HG03039 (cell line): ENCODE data around the gene RELT.

ENCODE experiments used
- ATAC-seq: cut with Tn5 transposase; IDR thresholded peaks from one replicate; pipeline ENCODE4 v1.9.1; 2021; ENCODE audit warnings: mild to moderate bottlenecking, moderate library complexity; ENCODE audit not compliant: unreplicated experiment

The RELT gene, protein sequence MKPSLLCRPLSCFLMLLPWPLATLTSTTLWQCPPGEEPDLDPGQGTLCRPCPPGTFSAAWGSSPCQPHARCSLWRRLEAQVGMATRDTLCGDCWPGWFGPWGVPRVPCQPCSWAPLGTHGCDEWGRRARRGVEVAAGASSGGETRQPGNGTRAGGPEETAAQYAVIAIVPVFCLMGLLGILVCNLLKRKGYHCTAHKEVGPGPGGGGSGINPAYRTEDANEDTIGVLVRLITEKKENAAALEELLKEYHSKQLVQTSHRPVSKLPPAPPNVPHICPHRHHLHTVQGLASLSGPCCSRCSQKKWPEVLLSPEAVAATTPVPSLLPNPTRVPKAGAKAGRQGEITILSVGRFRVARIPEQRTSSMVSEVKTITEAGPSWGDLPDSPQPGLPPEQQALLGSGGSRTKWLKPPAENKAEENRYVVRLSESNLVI

DNA sequence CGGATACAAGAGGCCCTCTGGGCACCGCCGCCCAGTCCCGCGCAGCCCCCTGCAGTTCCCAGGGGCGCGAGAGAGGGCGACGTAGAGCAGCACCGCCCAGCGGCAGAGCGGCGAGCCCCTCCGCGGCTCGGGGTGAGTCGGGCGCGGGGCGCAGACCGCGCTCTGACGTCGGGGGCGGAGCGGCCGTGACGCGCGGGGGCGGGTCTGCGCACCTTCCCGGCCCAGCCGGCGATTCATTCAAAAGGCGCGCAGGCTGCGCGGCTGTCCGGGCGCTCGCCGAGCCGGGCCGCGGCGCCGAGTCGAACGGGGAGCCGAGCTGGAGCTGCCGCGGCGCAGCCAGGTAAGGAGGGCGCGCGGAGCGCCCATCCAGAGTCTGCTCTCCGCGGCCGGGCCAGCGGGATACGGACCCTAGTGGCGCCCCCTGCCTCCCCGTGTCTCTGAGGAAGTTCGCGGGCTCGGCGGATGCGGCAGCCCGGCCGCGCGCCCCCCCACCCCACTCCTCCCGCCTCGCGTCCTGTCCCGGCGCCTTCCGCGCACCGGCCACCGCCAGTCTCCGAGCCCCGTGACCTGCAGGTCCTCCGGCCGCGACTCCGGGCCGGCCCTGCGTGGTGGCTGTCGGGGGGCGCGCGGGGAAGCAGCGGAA, at the start of gene RELT:
Gene RELT (plus strand): TSS at position 240 of the 643 bp plus-strand sequence. CDS start 12,738 bp downstream, outside the sequence.
- ATAC-seq: peak; percentile 69

DNA sequence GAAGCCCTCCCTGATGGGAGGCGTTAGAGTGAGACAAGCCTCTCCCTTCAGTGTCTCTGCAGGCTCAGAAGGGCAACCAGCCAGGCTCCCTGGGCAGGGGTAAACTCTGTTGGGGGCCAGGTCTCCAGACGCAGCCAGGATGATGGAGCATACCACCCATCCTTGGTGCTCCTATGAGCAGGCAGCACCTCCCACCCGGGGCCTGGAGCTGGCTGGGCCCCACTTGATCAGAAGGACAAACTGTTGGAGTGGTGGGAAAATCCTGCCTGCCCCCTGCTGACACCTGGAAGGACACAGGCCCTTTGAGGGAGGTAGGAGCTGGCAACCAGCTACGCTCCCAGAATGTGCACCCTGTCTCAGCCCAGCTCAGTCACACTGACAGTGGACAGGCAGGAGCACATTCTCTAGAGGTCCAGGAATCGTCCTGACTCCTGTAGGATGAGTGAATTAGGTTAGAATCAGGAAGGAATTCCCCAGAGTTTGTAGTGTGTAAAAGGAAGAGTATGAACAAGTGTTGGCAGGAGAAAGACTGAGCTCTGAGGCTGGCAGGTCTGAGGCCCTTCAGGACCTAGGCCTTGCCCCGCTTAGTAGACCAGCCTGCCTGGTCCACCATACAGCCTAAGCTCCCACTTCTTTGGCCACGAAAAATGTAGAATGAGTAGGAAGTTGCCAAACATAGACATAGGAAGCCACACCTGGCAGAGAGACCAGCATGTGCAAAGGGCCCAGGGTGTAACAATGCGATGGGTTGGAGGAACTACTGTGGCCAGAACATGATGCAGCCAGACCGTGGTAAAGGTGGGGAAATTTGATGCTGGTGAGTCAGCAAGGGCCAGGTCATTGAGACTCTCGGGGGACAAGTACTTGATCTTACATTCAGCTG, 49.0 kb upstream of the RELT start:
- ATAC-seq: no peak

DNA sequence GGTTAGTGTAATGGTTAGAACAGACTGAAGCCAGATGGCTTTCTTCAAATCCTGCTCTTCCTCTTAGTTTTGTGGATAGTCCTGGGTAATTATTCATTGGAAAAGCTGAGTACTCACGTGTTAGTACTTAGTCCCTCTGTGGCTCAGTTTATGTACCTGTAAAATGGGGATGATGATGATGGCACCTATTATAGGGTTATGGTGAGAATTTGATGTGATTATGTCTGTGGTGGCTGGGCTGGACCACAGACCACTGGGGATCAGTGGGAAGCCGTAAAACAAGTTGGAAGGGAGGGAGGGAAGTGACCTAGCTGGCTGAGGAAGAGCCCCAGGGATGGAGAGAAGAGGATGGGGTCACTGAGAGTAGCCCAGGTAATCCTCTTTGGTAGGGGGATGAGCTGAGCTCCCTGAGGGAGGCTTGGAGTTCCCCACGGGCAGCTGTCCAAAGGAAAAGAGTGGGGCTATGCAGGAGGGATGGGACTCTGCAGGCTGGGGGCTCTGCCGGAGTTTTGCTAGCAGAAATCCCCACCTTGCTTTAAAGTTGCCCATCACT, 48.3 kb upstream of the RELT start:
- ATAC-seq: no peak

DNA sequence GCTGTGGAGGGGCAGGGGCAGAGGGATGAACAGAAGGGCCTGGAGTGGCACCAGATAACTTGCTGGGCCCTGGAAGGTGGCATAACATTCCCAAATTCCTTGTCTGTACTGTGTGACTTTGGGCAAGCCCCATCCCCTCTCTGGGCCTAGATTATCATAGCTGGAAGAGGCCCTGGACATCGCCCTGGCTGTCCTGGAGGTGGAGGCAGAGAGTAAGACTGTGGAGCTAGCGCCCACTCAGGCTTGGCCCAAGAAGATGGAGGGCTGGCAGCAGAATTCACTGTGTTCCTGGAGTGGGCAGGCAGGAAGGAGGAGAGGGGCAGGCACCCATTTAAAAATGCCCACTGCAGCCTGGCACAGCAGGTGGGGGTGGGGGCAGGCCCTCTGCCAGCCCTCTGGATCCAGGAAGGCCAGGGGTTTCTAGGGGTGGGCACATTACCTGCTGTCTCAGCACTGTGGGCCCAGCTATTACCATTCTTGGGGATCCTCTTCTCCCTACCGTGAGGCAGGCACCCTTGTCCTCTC, 45.6 kb upstream of the RELT start:
- no peak for ATAC-seq

DNA sequence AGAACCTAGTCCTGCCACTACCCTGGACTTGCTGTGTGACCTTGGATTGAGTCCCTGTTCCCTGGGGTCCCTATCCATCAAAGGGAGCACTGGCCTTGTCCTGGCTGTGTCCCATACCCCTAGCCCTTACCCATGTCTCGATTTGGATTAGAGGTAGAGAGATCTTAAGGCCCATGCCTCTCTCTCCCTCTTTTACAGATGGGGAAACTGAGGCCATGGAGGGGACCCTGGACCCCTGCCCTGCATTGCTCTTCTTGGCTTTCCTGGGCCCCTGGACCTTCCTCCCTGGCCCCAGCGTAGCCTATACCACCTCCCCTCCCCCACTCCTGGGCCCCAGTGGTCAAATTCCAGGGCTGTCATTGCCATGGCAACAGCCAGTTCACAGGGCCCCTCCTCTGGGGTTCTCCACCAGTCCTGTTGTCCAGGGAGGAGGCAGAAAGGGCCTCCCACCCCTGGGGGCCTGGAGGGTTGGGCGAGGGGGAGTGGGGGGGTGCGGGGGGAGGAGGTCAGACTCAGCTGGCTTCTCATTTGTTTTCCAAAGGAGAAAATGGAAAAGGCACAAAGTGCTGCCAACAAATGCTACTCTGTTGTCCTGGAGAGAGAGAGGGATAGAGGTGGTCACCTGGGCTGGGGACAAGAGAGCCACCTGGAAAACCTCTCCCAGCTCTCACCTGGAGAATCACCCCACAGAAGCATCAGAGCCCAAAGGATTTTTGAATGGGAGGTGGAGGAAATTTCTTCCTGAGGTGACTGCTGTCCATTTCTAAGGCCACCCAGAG, 44.9 kb upstream of the RELT start:
- no peak for ATAC-seq

DNA sequence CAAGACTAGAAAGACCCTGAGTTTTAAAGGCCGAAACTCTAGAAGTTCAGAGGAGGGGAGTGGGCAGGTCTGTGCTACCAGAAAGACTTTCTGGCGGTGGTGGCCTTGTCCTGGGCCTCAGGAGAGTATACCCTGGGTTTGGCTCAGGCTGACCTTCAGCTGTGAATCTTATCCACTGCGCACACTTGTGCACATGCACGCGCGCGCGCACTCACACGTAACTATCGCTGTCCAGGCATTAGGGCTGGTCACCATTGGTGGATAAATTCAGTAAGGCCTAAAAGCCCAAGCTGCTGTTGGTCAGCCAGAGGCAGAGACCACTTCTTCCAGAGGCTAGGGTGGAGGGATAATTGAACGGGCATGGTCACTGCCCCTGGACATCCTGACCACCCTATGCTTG, 43.0 kb upstream of the RELT start:
- ATAC-seq: no peak

DNA sequence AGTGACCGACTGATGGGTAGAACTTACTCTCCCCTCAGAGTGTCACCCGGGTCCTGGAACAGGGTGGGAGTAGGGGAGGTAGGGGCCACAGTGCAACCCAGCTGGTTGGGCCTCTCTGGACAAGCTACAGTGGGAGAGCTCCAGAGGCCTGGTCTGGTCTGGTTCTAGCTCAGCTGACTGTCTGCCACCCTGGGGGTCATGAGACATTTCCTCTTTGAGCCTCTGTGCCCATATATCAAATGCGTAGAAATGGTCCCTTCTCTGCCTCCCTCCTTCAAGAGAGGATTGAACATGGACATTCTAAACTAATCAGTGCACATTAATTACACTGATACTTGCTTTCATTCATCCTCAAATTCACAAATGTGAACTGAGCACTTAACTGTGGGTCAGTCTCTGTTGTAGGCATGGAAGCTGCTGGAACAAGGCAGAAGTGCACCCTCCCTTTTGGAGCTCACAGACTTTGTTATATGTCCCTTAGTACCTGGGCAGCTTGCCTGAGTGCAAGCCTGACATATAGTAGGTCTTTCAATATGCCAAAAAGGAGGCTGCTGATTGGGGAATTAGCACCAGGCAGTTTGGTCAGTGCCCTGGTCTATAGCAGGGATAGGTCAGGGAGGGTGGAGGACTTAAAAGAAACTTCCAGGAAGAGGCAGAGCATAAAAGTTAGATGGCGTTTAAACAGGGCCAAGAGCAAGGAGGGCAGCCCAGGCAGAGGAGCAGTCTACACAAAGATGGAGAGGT, 42.4 kb upstream of the RELT start:
- ATAC-seq: no peak

DNA sequence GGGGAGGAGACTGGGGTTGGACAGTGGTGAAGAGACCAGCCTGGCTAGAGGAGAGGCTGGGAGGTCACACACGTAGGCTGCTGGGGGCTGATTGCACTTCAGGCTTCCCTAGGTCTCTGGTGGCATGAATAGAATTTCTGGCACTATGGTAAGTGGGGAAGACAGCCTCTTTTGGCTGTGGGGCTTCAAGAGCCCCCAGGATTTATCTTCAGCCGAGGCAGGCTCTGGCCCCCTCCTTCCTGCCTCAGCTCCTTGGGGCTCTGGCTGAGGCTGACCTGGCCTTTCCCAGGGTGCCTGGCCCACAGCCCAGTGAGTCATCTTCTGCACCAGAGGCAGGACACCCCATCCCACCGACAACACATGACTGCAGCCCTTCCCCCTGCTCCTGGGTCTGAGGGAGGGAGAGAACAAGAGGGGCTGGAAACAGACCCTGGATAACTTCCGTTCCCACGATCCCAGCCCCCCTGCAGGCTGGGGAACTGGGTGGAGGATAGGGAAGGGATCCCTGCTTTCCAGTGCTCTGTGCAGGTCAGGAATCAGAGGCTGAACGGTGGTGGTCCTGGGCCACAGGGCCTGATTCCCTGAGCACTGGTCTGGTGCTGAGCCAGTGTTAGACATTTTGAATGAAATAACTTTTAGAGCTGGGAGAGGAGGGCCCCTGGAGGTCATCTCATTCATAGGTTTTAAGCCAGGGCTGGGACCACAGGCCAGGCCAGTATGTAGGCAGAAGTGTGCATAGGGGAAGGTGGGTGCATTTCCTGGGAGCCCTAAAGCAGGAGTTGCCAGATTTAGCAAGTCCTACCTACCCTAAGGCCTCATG, 41.6 kb upstream of the RELT start:
- no peak for ATAC-seq

DNA sequence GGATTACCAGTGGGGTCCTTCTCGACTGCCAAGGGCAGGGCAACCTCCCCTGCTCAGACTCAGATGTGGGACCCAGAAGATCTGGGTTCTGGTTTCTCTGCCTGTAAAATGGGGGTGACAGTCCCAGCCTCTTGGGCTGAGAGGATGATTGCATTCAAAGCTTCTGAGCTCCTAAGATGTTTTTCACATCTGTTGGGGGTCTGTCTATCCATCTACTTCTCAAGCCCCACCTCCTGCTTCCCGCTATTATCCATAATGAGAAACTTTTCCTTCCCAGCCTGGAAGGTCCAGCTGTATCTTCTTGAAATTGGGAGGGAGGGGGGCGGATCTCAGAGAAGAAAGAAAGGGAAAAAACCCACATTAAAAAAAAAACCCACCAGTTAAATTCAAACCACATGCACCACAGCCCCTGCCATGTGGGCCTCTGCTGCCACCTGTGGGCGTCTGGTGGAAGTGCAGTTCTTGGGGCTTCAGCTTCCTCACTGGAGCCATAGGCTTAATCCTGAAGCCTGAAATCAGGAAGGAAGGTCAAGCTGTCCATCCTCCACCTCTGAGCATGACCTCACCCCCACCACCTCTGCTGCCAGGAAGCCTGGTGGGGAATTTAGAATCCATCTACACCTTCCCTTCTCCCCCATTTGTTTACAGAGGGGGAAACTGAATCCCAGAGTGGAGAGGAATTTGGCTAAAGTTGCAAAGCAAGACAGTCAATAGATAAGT, 40.8 kb upstream of the RELT start:
- ATAC-seq: no peak

DNA sequence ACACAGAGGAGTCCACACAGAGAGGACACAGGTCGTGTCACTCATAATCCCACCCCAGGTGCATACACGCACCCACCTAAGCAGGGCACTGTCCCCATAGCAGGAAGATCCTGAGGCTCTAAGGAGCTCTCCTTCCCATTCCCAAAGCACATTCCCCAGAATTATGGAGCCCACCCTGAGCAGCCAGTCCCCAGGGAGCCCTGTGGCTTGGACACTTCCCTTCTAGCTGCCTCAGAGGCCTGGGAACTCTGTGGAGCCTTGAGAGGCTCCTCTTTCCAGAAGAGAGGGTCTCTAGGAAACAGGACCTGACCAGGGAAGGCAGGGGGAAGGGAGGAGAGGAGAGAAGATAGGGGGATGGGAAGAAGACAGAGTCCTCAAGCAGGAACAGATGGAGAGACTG, 38.4 kb upstream of the RELT start:
- no peak for ATAC-seq

DNA sequence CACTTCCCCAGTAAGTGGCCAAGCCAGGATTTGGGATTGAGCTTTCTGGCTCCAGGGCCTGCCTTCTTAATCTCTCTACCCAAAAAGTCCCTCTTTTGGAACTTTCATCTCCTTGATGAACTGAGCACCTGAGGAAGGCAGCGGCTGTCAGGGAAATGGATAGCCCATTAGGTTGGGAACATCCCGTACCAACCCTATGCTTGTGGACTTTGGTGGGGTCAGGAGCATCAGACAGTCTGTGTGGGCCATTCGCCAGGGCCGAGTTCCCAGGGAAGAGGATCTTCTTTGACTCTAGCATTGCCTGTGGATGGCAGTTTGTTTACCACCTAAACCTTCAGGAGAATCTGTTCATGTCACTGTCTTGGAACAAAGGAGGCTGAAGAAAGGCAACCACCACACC, 37.9 kb upstream of the RELT start:
- no peak for ATAC-seq

DNA sequence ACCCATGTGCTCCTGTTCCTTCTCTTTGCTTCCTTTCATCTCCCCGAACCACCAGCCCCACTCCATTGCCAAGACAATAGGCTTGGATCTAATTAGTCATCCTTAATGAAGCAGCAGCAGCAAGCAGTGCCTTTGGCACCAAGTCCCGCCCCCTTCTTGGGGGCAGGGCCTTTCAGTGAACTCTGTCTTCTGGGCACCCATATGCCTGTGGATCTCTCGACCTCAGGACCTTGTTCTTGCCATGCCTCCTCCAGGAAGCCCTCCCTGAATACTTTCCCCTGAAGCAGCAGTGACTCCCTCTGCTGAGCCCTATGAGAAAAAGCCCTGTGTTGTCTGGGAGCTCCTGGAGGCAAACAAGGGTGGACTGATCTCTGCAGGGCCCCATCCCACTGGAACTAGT, 36.0 kb upstream of the RELT start:
- no peak for ATAC-seq

DNA sequence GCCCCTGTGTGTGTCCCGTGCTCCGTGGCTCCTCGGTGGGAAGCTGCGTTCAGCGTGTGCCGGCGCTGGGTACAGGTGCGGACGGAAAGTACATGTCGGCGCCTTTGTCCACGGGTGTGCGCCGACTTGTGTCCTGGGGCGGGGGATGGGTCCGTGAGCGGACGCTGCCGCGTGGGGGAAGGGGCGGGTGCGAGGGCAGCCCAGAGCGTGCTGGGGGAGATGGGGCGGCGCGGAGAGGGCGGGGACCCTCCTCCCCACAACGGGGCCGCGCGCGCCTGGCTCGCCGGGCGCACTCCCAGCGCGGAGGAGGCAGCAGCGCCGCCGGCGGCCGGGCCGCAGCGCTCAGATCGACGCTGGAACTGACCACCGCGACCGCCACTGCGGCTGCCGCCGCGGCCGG, 33.6 kb upstream of the RELT start:
- no peak for ATAC-seq

DNA sequence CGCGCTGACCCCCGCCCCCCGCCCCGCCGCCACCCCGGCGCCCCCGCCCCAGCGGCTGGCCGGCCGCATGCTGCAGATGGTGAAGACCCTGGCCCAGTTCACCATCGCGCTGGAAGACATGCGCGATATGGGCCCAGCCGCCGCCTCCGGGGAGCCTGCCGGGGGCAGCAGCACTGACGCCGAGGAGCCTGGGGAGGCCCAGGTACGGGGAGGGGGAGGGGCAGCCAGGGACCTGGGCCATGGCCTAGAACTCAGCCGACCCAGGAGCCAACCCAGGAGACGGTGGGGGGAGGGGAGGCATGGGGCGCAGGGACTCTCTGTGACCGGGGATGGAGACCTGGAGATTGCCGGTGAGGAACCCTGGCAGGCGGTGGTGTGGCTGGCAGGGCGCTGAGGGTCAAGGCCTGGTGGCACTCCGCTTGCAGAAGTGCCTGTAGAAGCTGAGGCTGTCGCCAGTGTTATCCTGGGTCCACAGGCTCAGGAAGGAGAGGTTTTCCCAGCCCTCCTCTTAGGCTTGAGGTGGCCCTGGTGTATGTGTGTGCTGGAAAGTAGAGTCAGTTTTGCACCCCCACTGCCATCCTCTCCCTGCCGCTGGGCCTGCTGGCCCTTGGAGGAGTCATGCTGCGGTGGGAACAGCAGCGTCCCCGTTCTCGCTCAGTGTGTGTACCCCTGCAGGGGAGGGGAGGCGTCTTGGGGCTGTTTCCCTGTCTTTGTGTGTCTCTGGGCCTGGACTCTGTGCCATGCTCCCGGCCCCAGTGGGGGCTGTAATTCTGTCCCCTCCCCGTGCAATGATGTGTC, 32.9 kb upstream of the RELT start:
- no peak for ATAC-seq

DNA sequence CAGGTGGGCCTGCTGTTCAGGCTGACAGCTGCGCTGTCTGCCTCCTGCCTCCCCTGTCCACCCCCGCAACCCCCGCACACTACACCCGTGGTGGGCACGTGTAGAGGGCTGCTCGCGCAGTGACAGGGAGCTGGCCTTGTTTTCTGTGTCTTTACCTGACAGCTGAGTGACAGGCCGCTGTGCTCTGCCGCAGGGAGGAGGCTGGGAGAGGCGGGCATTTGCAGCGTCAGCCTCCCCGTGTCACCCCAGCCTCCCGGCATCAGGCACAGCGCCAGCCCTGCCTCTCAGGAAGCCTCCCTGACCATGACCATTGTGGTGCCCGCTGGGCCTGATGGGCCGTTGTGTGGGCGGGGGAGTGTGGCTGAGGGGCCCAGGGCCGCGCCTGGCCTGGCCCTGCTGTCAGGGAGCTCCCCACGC, 32.0 kb upstream of the RELT start:
- no peak for ATAC-seq

DNA sequence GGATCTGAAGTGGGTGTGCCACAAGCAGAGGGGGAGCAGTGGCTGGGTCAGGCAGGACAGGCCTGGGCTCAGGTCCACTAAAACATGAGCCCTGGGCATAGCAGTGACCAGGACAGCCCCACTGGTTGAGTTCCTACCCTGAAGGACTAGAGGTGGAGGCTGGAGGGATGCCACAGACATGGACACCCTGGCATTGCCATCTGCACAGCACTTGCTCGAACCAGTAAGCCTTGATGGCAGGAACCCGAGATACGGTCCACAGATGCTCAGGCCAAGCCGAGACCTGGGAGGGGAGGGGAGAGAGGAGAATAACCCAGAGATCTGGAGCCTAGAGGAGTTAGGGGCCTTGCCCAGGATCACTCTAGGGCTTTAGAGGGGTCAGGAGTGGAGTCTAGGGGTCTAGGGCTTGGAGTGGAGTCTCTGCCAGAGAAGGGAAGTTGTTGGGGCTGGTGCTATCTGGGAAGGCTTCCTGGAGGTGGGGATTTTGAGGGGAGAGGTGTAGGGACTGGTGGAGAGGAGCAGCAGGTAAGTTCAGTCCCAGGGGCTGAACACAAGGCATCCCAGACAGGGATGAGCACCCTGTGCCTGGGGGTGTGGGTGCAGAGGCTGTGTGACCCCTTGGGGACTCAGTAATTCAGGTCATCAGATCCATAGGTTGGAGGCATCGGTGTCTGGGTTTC, 30.6 kb upstream of the RELT start:
- ATAC-seq: no peak
